ENCODE data around the gene LEUTX. TPM values are rescaled to one million over a fixed set of nuclear protein-coding genes. Genes with fewer than 3 reads are reported as not detected.

Gene LEUTX
- total RNA-seq, 2 experiments from 2014 or later = not detected

DNA sequence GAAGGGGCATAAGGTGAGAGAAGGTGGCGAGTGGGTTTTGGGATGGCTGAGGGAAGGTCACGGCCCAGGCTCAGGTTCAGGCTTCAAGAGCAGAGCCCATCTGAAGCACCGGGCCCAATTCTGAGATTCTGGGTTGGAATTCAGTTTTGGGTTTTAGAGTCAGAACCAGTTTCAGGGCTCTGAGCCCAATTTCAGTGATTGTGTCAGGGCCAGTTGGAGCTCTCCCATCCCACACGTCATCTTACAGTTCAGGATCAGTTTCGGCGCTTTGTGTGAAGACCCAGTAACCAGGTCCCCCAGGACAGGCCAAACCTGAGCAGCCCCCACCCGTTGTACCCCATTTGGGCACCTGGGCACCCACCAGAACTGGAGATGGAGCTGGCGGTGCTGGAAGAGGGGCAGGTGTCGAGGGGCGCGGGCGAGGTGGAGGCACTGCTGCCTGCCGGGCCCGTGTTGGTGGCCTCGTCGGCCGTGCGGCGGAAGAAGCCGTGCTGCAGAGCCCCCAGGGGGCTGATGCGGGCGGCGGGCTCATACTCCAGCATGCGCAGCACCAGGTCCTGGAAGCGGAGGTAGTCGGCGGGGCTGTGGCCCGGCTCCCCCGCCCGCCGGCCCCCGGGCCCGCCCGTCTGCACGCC lies 47.8 kb downstream of the LEUTX start:
- intact Hi-C loops (cut with DNase I, micrococcal nuclease) = loop anchor here in 1 of 2 experiments (10.0 kb wide), 1 partner anchor 618 kb away; the partner anchor contains the start of gene SERTAD3

DNA sequence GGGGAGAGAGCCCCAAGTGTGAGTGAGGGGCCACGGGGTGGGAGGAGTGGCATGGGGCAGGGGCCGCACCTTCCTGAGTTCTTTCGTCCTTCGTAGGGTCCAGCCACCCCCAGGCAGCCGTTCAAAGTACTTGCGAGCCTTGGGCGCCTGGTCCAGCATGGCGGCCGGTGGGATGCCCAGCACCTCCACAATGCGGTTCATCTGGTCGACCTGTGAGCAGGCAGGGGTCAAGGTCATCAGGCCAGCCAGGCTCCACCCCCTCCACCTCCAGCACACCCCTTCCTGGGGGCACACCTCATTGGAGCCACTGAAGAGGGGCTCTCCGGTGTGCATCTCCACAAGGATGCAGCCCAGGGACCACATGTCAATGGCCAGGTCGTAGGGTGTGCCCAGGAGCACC lies 48.6 kb downstream of the LEUTX start:
- intact Hi-C loops (cut with DNase I, micrococcal nuclease) = loop anchor here in 1 of 2 experiments (10.0 kb wide), 1 partner anchor 618 kb away; the partner anchor contains the start of gene SERTAD3
- Histone ChIP-seq H3K9me3 (ENCODE audit: control insufficient read depth in 1 of 2, insufficient read depth in 1 of 2, low read length in 2 of 2) (no peaks in the 10 kb centered on the region), H3K4me3 (ENCODE audit: low read length) (no peak overlapping the region), H3K4me1 (ENCODE audit: insufficient read depth, low read length) (peaks cover 47% of the 10 kb centered on the region), H3K36me3 (ENCODE audit: insufficient read depth, low read length) (peaks cover 56% of the 10 kb centered on the region), H3K27me3 (ENCODE audit: control insufficient read depth in 1 of 2, insufficient read depth in 2 of 2, low read length in 2 of 2) (no peaks in the 10 kb centered on the region), H3K27ac (ENCODE audit: low read depth in 1 of 2, low read length in 2 of 2) (no peak overlapping the region)
- Mint-ChIP-seq H3K4me3 (no peak overlapping the region), H3K27ac (no peak overlapping the region), H3K36me3 (ENCODE audit: low read depth) (peaks cover 50% of the 10 kb centered on the region), H3K27me3 (no peaks in the 10 kb centered on the region), H3K9me3 (no peaks in the 10 kb centered on the region), H3K4me1 (ENCODE audit: low read depth) (peaks cover 6% of the 10 kb centered on the region)
- ATAC-seq (ENCODE audit: poor library complexity) = no peak
- ChIA-PET POLR2A (no interaction called here), CTCF (no interaction called here)
- peak in 1 of 14 experiments; percentile 25 for DNase-seq
- TF ChIP-seq, protein P1, sequence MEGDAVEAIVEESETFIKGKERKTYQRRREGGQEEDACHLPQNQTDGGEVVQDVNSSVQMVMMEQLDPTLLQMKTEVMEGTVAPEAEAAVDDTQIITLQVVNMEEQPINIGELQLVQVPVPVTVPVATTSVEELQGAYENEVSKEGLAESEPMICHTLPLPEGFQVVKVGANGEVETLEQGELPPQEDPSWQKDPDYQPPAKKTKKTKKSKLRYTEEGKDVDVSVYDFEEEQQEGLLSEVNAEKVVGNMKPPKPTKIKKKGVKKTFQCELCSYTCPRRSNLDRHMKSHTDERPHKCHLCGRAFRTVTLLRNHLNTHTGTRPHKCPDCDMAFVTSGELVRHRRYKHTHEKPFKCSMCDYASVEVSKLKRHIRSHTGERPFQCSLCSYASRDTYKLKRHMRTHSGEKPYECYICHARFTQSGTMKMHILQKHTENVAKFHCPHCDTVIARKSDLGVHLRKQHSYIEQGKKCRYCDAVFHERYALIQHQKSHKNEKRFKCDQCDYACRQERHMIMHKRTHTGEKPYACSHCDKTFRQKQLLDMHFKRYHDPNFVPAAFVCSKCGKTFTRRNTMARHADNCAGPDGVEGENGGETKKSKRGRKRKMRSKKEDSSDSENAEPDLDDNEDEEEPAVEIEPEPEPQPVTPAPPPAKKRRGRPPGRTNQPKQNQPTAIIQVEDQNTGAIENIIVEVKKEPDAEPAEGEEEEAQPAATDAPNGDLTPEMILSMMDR (IDR thresholded peaks at IDR 0.05) = no peak

More for the DNA sequence above, 47.8 kb downstream of the LEUTX start:
- no peak overlapping the region for H3K4me3 ChIP-seq (ENCODE audit: low read length)
- Mint-ChIP-seq H3K9me3 (no peaks in the 10 kb centered on the region), H3K4me3 (no peak overlapping the region), H3K4me1 (ENCODE audit: low read depth) (no peaks in the 10 kb centered on the region), H3K27ac (no peak overlapping the region), H3K36me3 (ENCODE audit: low read depth) (peaks cover 46% of the 10 kb centered on the region), H3K27me3 (no peaks in the 10 kb centered on the region)
- TF ChIP-seq, protein P1 (IDR thresholded peaks at IDR 0.05) = no peak
- ATAC-seq (ENCODE audit: poor library complexity) (no peak), DNase-seq (peak in 1 of 14 experiments; percentile 31)
- ChIA-PET CTCF (no interaction called here), POLR2A (interaction anchor here (2.4 kb wide), 1 partner anchor 7 kb away, joined by 14 read pairs; the partner anchor contains the start of gene DYRK1B)
- peaks cover 39% of the 10 kb centered on the region for H3K4me1 ChIP-seq (ENCODE audit: insufficient read depth, low read length)
- H3K27ac ChIP-seq (ENCODE audit: low read depth in 1 of 2, low read length in 2 of 2) = no peak overlapping the region
- no peaks in the 10 kb centered on the region for H3K27me3 ChIP-seq (ENCODE audit: control insufficient read depth in 1 of 2, insufficient read depth in 2 of 2, low read length in 2 of 2)
- no peaks in the 10 kb centered on the region for H3K9me3 ChIP-seq (ENCODE audit: control insufficient read depth in 1 of 2, insufficient read depth in 1 of 2, low read length in 2 of 2)
- peaks cover 50% of the 10 kb centered on the region for H3K36me3 ChIP-seq (ENCODE audit: insufficient read depth, low read length)

DNA sequence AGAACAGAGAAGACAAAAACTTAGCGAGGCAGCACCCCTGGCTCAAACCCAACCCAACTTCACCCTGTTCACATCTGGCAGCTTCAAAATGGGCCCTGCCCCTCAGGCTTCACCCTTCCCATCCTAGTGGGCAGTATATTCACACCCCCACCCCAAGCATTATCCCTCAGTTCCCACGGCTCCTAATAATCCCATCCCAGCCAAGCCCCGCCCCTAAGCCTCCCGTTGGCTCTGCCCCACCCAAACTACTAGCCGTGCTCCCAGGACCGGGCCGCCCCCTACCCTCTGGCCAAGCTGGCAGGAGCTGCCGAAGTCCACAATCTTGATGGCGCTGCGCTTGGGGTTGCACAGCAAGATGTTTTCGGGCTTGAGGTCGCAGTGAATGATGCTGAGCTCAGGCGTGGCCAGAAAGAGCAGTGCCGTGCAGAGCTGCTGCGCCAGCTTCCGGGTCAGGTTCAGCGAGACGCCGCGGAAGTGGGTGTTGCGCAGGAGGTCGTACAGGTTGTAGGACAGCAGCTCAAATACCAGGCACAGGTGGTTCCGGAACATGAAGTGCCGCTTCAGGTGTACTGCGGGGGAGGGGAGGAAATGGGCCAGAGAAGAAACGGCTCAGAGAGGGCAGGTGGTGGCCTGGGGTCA lies 49.5 kb downstream of the LEUTX start:
- Histone ChIP-seq H3K36me3 (ENCODE audit: insufficient read depth, low read length) (peaks cover 52% of the 10 kb centered on the region), H3K27ac (ENCODE audit: low read depth in 1 of 2, low read length in 2 of 2) (no peak overlapping the region), H3K9me3 (ENCODE audit: control insufficient read depth in 1 of 2, insufficient read depth in 1 of 2, low read length in 2 of 2) (no peaks in the 10 kb centered on the region), H3K4me1 (ENCODE audit: insufficient read depth, low read length) (peaks cover 50% of the 10 kb centered on the region), H3K27me3 (ENCODE audit: control insufficient read depth in 1 of 2, insufficient read depth in 2 of 2, low read length in 2 of 2) (no peaks in the 10 kb centered on the region), H3K4me3 (ENCODE audit: low read length) (no peak overlapping the region)
- H3K4me1 Mint-ChIP-seq (ENCODE audit: low read depth) = peaks cover 15% of the 10 kb centered on the region
- TF ChIP-seq, protein P1 (IDR thresholded peaks at IDR 0.05) = no peak
- H3K27me3 Mint-ChIP-seq = no peaks in the 10 kb centered on the region
- ATAC-seq (ENCODE audit: poor library complexity) = no peak
- H3K9me3 Mint-ChIP-seq = no peaks in the 10 kb centered on the region
- peaks cover 57% of the 10 kb centered on the region for H3K36me3 Mint-ChIP-seq (ENCODE audit: low read depth)
- peak in 4 of 14 experiments; percentile 10 to 60 (median 48) for DNase-seq
- no peak overlapping the region for H3K27ac Mint-ChIP-seq
- CTCF ChIA-PET = interaction anchor here (1.0 kb wide), 2 partner anchors 15 to 35 kb away, joined by 3 to 4 read pairs; no protein-coding TSS in a partner anchor
- peak overlapping the region; percentile 25 for H3K4me3 Mint-ChIP-seq
- POLR2A ChIA-PET = interaction anchor here (1.2 kb wide), 1 partner anchor 520 kb away, joined by 3 read pairs; the partner anchor contains the start of genes C19orf47 and PLD3
- intact Hi-C loops (cut with DNase I, micrococcal nuclease) = loop anchor here in 1 of 2 experiments (10.0 kb wide), 1 partner anchor 617 kb away; the partner anchor contains the start of gene SERTAD3

All from CD4-positive, alpha-beta T cell (primary cell).